Prostate gland (tissue), 2 donors: Measurements from ENCODE around the gene ME3. TPM values are rescaled to one million over a fixed set of nuclear protein-coding genes. Genes with fewer than 3 reads are reported as not detected.

Experiments
- DNase-seq: peaks from one replicate; pipeline ENCODE4 v3.0.0-alpha.2; 2019; ENCODE audit warnings: low spot score
- H3K27ac ChIP-seq, 2 donors: fragments of 200-600 bp; sonication (generic); 2 replicates each; pipeline ENCODE4 v1.5.1; 2017 to 2019
- H3K27me3 ChIP-seq: fragments of 200-600 bp; sonication (generic); replicated peaks from 2 replicates; pipeline ENCODE4 v1.5.1; 2019; ENCODE audit not compliant: insufficient read depth
- H3K36me3 ChIP-seq, 2 donors: fragments of 200-600 bp; sonication (generic); 1 replicate in 1 of 2; 2 replicates in 1 of 2; pipeline versions ENCODE4 v1.5.1 to v1.8.1; 2017 to 2019
- H3K4me1 ChIP-seq: fragments of 200-600 bp; sonication (generic); replicated peaks from 2 replicates; pipeline ENCODE4 v1.5.1; 2019
- H3K4me3 ChIP-seq, 2 donors: fragments of 200-600 bp; sonication (generic); 2 replicates each; pipeline ENCODE4 v1.5.1; 2017 to 2019
- H3K9me3 ChIP-seq: fragments of 200-600 bp; sonication (generic); 2 replicates; pipeline ENCODE4 v1.5.1; 2017
- CTCF ChIP-seq, 4 experiments: fragments of 200-600 bp in 2 of 4; fragments of 450-650 bp in 2 of 4; sonication (generic) in 2 of 4; IDR thresholded peaks; 1 replicate in 3 of 4; 2 replicates in 1 of 4; pipeline ENCODE4 v1.5.1; 2016 to 2019; ENCODE audit warnings: antibody characterized with exemption in 4 of 4, mild to moderate bottlenecking in 2 of 4, moderate library complexity in 2 of 4
- POLR2A ChIP-seq: fragments of 450-650 bp; IDR thresholded peaks from one replicate; pipeline ENCODE4 v1.6.1; 2016; ENCODE audit warnings: antibody characterized with exemption, mild to moderate bottlenecking
- POLR2AphosphoS5 ChIP-seq: sonication (generic); formaldehyde crosslinking; IDR thresholded peaks from one replicate; pipeline ENCODE4 v1.6.1; 2017; ENCODE audit warnings: antibody characterized with exemption
- WGBS: methylation state at CpG from one replicate; pipeline ENCODE4 v1.1.5; 2018; 5-methylcytosine and 5-hydroxymethylcytosine counted together
- intact Hi-C: fragments of 100-400 bp; cut with DNase I; formaldehyde crosslinking; loops from one replicate; pipeline ENCODE4 v1.14.2; 2022
- total RNA-seq, 2 donors: library from RNA; depleted of rRNA; stranded (reverse); fragments of >200 nt; gene quantifications; one replicate each; pipeline ENCODE4 v1.1.0, GENCODE V29; 2016

The ME3 gene
- total RNA-seq, 2 donors from 2014 or later = 31.4 to 107 TPM

GRCh38 chr11:86718521-86718920, 46.1 kb upstream of the ME3 start:
- Histone ChIP-seq H3K27ac (no peak overlapping the region), H3K4me1 (no peaks in the 10 kb centered on the region), H3K36me3 (no peaks in the 10 kb centered on the region), H3K9me3 (no peaks in the 10 kb centered on the region), H3K4me3 (no peak overlapping the region), H3K27me3 (no peaks in the 10 kb centered on the region)
- DNase-seq = no peak
- TF ChIP-seq POLR2A (no peak), CTCF (IDR thresholded peaks at IDR 0.05) (no peak), POLR2AphosphoS5 (no peak)
- WGBS = 49% methylated on average over 1 of the region's 1 CpG
- intact Hi-C loops = no loop called here

- WGBS = 28% methylated on average over 3 of the region's 3 CpGs
- H3K9me3 ChIP-seq = no peaks in the 10 kb centered on the region
- no peaks in the 10 kb centered on the region for H3K4me1 ChIP-seq
- intact Hi-C loops = no loop called here
- DNase-seq = no peak
- no peak overlapping the region for H3K27ac ChIP-seq
- H3K4me3 ChIP-seq = no peak overlapping the region
- H3K27me3 ChIP-seq = no peaks in the 10 kb centered on the region
- TF ChIP-seq POLR2AphosphoS5 (no peak), POLR2A (no peak)
- no peaks in the 10 kb centered on the region for H3K36me3 ChIP-seq
Measured at GRCh38 chr11:86717817-86718501, 45.5 kb upstream of the ME3 start.

GRCh38 chr11:86715611-86716010, 43.2 kb upstream of the ME3 start:
- H3K4me1 ChIP-seq = no peaks in the 10 kb centered on the region
- no peaks in the 10 kb centered on the region for H3K9me3 ChIP-seq
- no peaks in the 10 kb centered on the region for H3K36me3 ChIP-seq
- intact Hi-C loops = no loop called here
- TF ChIP-seq POLR2A = no peak
- no peak for TF ChIP-seq CTCF (IDR thresholded peaks at IDR 0.05)
- TF ChIP-seq POLR2AphosphoS5 = no peak
- no peaks in the 10 kb centered on the region for H3K27me3 ChIP-seq
- 91% methylated on average over 3 of the region's 3 CpGs for WGBS
- no peak overlapping the region for H3K27ac ChIP-seq
- no peak for DNase-seq
- H3K4me3 ChIP-seq = no peak overlapping the region

GRCh38 chr11:86713552-86713951, 41.1 kb upstream of the ME3 start:
- Histone ChIP-seq H3K9me3 (no peaks in the 10 kb centered on the region), H3K27me3 (no peaks in the 10 kb centered on the region), H3K4me3 (no peak overlapping the region), H3K4me1 (no peaks in the 10 kb centered on the region), H3K36me3 (no peaks in the 10 kb centered on the region), H3K27ac (no peak overlapping the region)
- 88% methylated on average over 5 of the region's 5 CpGs for WGBS
- no peak for DNase-seq
- intact Hi-C loops = no loop called here
- TF ChIP-seq POLR2A (no peak), POLR2AphosphoS5 (no peak), CTCF (IDR thresholded peaks at IDR 0.05) (no peak)

GRCh38 chr11:86710936-86711335, 38.5 kb upstream of the ME3 start:
- Histone ChIP-seq H3K9me3 (no peaks in the 10 kb centered on the region), H3K4me3 (no peak overlapping the region), H3K27me3 (no peaks in the 10 kb centered on the region), H3K36me3 (no peaks in the 10 kb centered on the region), H3K4me1 (no peaks in the 10 kb centered on the region), H3K27ac (no peak overlapping the region)
- no peak for DNase-seq
- intact Hi-C loops = no loop called here
- TF ChIP-seq POLR2AphosphoS5 (no peak), POLR2A (no peak), CTCF (IDR thresholded peaks at IDR 0.05) (no peak)
